HL-60 (cell line): ENCODE data around the gene HPN.
"Not testable (repeated sequence)": the region's sequence is repeated elsewhere in the genome, so short reads cannot be mapped to it uniquely, and the experiment has no call there.

ENCODE experiments used
- DNase-seq, 2 experiments: peaks; one replicate each; pipeline ENCODE4 v3.0.0-alpha.2; 2010 to 2020; ENCODE audit warnings: low read depth in 1 of 2, low spot score in 1 of 2
- H3K27ac ChIP-seq: fragments of 250-450 bp; sonication (Bioruptor Pico); replicated peaks from 2 replicates; pipeline ENCODE4 v1.5.1; 2020; ENCODE audit warnings: mild to moderate bottlenecking, moderate library complexity
- H3K27me3 ChIP-seq: fragments of 250-450 bp; sonication (Bioruptor Pico); 2 replicates; pipeline ENCODE4 v1.5.1; 2021; ENCODE audit warnings: mild to moderate bottlenecking, moderate library complexity; ENCODE audit not compliant: insufficient read depth, poor library complexity, severe bottlenecking
- H3K4me3 ChIP-seq: replicated peaks from 2 replicates; pipeline ENCODE4 v1.5.1; 2011; ENCODE audit warnings: mild to moderate bottlenecking, control low read depth, low read length; ENCODE audit not compliant: insufficient read depth
- GABPA ChIP-seq: IDR thresholded peaks from 2 replicates; pipeline ENCODE4 v1.6.1; 2012; ENCODE audit warnings: low read depth
- POLR2AphosphoS5 ChIP-seq: IDR thresholded peaks from 2 replicates; pipeline ENCODE4 v1.6.1; 2012; ENCODE audit warnings: low read depth
- SPI1 ChIP-seq: IDR thresholded peaks from 2 replicates; pipeline ENCODE4 v1.6.1; 2012; ENCODE audit warnings: low read depth, mild to moderate bottlenecking, borderline replicate concordance
- TF ChIP-seq, protein P1 (sequence below): IDR thresholded peaks from 2 replicates; pipeline ENCODE4 v1.6.1; 2012; ENCODE audit warnings: low read depth; ENCODE audit not compliant: insufficient replicate concordance
- TF ChIP-seq, protein P2 (sequence below): IDR thresholded peaks from one replicate; pipeline ENCODE4 v1.5.1; 2011; ENCODE audit warnings: low read length, control low read depth, inconsistent platforms; ENCODE audit not compliant: insufficient read depth

Gene HPN

DNA sequence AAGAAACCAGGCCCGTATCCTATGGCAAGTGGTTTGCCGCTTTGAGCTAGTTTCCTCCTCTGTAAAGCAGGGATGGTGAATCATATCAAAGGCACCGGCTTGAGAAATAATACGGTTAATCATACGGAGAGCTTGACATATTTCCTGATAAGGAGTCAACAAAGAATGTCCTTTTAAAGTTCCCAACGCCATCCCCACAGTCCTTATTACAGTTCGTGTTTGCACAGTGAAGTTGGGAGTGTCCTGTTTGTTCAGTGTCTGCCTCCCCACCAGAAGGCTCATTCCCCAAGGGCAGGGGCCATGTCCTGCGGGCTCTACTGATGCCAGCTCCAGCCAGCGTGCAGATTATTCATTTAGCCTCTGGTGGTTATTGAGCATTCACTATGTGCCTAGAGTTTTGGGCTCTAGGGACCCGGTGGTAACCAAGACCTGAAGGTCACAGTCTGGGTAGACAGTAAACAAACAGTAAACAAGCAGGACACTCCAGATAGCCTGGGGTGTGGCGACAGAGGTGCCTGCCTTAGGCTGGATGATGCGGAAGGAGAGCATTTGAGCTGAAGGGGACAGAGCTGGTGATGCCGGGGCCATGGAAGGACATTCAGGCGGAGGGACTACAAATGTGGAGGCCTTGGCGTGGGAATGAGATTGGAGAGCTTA lies 35.1 kb upstream of the HPN start:
- H3K27me3 ChIP-seq, result no peaks in the 10 kb centered on the region
- no peak for DNase-seq
- H3K4me3 ChIP-seq, result no peak overlapping the region
- no peak overlapping the region for H3K27ac ChIP-seq
- TF ChIP-seq POLR2AphosphoS5, result 0 out of 2 replicates have a peak, but pooled peaks have one; percentile 11
- TF ChIP-seq, protein P1, sequence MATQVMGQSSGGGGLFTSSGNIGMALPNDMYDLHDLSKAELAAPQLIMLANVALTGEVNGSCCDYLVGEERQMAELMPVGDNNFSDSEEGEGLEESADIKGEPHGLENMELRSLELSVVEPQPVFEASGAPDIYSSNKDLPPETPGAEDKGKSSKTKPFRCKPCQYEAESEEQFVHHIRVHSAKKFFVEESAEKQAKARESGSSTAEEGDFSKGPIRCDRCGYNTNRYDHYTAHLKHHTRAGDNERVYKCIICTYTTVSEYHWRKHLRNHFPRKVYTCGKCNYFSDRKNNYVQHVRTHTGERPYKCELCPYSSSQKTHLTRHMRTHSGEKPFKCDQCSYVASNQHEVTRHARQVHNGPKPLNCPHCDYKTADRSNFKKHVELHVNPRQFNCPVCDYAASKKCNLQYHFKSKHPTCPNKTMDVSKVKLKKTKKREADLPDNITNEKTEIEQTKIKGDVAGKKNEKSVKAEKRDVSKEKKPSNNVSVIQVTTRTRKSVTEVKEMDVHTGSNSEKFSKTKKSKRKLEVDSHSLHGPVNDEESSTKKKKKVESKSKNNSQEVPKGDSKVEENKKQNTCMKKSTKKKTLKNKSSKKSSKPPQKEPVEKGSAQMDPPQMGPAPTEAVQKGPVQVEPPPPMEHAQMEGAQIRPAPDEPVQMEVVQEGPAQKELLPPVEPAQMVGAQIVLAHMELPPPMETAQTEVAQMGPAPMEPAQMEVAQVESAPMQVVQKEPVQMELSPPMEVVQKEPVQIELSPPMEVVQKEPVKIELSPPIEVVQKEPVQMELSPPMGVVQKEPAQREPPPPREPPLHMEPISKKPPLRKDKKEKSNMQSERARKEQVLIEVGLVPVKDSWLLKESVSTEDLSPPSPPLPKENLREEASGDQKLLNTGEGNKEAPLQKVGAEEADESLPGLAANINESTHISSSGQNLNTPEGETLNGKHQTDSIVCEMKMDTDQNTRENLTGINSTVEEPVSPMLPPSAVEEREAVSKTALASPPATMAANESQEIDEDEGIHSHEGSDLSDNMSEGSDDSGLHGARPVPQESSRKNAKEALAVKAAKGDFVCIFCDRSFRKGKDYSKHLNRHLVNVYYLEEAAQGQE, result no peak

DNA sequence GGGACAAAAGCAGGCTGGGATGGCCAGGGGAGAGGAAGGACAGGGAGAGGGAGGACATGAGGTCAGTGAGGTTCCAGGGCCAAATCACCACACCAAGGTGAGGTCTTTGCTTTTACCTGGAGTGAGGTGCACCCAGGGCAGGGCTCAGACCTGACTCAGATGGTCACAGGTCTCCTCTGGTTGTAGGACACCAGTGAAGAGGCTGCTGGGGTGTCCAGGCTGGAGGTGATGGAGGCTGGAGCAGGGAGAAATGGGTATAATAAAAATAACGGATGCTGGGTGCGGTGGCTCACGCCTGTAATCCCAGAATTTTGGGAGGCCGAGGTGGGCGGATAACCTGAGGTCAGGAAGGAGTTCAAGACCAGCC lies 34.5 kb upstream of the HPN start:
- DNase-seq, result no peak
- H3K27me3 ChIP-seq, result no peaks in the 10 kb centered on the region
- H3K4me3 ChIP-seq, result no peak overlapping the region
- 0 out of 2 replicates have a peak, but pooled peaks have one; percentile 8 for TF ChIP-seq POLR2AphosphoS5
- TF ChIP-seq, protein P1, result no peak
- no peak overlapping the region for H3K27ac ChIP-seq

DNA sequence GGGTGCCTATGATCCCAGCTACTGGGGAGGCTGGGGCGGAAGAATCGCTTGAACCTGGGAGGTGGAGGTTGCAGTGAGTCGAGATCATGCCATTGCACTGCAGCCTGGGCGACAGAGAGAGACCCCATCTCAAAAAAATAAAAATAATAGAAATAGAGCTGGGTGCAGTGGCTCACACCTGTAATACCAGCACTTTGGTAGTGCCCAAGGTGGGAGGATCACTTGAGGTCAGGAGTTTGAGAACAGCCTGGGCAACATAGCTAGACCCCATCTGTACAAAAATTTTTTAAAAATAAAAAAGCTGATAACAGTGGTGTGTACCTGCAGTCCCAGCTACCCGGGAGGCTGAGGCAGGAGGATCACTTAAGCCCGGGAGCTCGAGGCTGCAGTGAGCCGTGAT lies 34.1 kb upstream of the HPN start:
- H3K4me3 ChIP-seq, H3K27ac ChIP-seq, H3K27me3 ChIP-seq: not testable (repeated sequence)

DNA sequence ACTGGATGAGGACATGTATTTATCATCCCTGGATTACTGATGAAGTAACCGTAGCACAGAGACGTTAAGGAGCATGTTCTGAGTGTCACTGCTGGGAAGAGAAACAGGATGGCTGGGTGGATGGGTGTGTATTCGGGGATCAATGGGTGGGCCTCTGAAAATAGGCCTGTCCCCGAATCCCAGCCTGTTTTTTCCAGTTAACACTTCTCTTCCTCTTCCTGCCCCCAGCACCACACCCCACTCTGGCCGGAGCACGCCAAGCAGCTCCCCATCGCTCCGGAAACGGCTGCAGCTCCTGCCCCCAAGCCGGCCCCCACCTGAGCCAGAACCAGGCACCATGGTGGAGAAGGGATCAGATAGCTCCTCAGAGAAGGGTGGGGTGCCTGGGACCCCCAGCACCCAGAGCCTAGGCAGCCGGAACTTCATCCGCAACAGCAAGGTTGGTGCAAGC lies 32.6 kb upstream of the HPN start:
- DNase-seq, result no peak
- H3K4me3 ChIP-seq, result no peak overlapping the region
- TF ChIP-seq SPI1 (no peak), POLR2AphosphoS5 (no peak), GABPA (no peak)
- TF ChIP-seq, protein P2, sequence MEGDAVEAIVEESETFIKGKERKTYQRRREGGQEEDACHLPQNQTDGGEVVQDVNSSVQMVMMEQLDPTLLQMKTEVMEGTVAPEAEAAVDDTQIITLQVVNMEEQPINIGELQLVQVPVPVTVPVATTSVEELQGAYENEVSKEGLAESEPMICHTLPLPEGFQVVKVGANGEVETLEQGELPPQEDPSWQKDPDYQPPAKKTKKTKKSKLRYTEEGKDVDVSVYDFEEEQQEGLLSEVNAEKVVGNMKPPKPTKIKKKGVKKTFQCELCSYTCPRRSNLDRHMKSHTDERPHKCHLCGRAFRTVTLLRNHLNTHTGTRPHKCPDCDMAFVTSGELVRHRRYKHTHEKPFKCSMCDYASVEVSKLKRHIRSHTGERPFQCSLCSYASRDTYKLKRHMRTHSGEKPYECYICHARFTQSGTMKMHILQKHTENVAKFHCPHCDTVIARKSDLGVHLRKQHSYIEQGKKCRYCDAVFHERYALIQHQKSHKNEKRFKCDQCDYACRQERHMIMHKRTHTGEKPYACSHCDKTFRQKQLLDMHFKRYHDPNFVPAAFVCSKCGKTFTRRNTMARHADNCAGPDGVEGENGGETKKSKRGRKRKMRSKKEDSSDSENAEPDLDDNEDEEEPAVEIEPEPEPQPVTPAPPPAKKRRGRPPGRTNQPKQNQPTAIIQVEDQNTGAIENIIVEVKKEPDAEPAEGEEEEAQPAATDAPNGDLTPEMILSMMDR, result no peak
- TF ChIP-seq, protein P1, result no peak
- no peaks in the 10 kb centered on the region for H3K27me3 ChIP-seq
- no peak overlapping the region for H3K27ac ChIP-seq

More for the DNA sequence above, 34.1 kb upstream of the HPN start:
- DNase-seq, result not testable (repeated sequence)
